PC-9 (cell line): ENCODE data around the gene DAGLB. TPM values are rescaled to one million over a fixed set of nuclear protein-coding genes. Genes with fewer than 3 reads are reported as not detected.

ENCODE experiments used
- BruUV-seq: library from RNA; stranded (reverse); fragments of 400-500 nt; replicated peaks from 2 replicates; lab custom pipeline; 2021; lab: Mats Ljungman, UMichigan
- CTCF ChIA-PET: fragments of 300-600 bp; sonication (Branson Sonifier 250); formaldehyde crosslinking; loops from one replicate; lab custom pipeline; 2022; ENCODE audit warnings: antibody characterized with exemption; lab: Charles Lee
- POLR2A ChIA-PET: fragments of 300-600 bp; sonication (Branson Sonifier 250); formaldehyde crosslinking; loops from one replicate; lab custom pipeline; 2022; ENCODE audit warnings: antibody characterized with exemption; ENCODE audit not compliant: unreplicated experiment; lab: Charles Lee
- DNase-seq, 2 experiments: peaks; one replicate each; pipeline versions ENCODE4 v3.0.0 to v3.0.0-alpha.2; 2015 to 2022; ENCODE audit warnings: mixed read lengths in 1 of 2
- H2AFZ ChIP-seq: fragments of 200-600 bp; sonication (generic); 2 replicates; pipeline ENCODE4 v1.8.1; 2017; ENCODE audit warnings: antibody characterized with exemption
- H3F3A ChIP-seq: fragments of 200-600 bp; sonication (generic); 2 replicates; pipeline ENCODE4 v1.8.1; 2017; ENCODE audit warnings: antibody characterized with exemption, mild to moderate bottlenecking, low read depth; ENCODE audit not compliant: insufficient read depth
- H3K27ac ChIP-seq: fragments of 200-600 bp; sonication (generic); 2 replicates; pipeline ENCODE4 v1.6.1; 2016; ENCODE audit warnings: mixed run types
- H3K27me3 ChIP-seq: fragments of 200-600 bp; sonication (generic); 2 replicates; pipeline ENCODE4 v1.6.1; 2016; ENCODE audit warnings: low read depth, mixed run types; ENCODE audit not compliant: insufficient read depth
- H3K36me3 ChIP-seq: fragments of 200-600 bp; sonication (generic); 2 replicates; pipeline ENCODE4 v1.6.1; 2016; ENCODE audit warnings: low read depth, mixed run types
- H3K4me1 ChIP-seq: fragments of 200-600 bp; sonication (generic); replicated peaks from 2 replicates; pipeline ENCODE4 v1.6.1; 2016; ENCODE audit warnings: mixed run types; ENCODE audit not compliant: insufficient read depth
- H3K4me2 ChIP-seq: fragments of 200-600 bp; sonication (generic); 2 replicates; pipeline ENCODE4 v1.6.1; 2017; ENCODE audit warnings: mixed run types
- H3K4me3 ChIP-seq: fragments of 200-600 bp; sonication (generic); 2 replicates; pipeline ENCODE4 v1.6.1; 2016; ENCODE audit warnings: mixed run types
- H3K79me2 ChIP-seq: fragments of 200-600 bp; sonication (generic); 2 replicates; pipeline ENCODE4 v1.6.1; 2017; ENCODE audit warnings: low read depth, mixed run types
- H3K9me2 ChIP-seq: fragments of 200-600 bp; sonication (generic); 2 replicates; pipeline ENCODE4 v1.8.1; 2017; ENCODE audit warnings: mild to moderate bottlenecking; ENCODE audit not compliant: insufficient read depth
- H3K9me3 ChIP-seq: fragments of 200-600 bp; sonication (generic); 2 replicates; pipeline ENCODE4 v1.8.1; 2016; ENCODE audit warnings: low read depth; ENCODE audit not compliant: insufficient read depth
- H4K20me1 ChIP-seq: fragments of 200-600 bp; sonication (generic); 2 replicates; pipeline ENCODE4 v1.8.1; 2017; ENCODE audit not compliant: insufficient read depth
- EZH2 ChIP-seq: fragments of 200-600 bp; sonication (generic); IDR thresholded peaks from 2 replicates; pipeline ENCODE4 v1.8.0; 2017; ENCODE audit warnings: antibody characterized with exemption, low read depth
- intact Hi-C: fragments of 100-400 bp; cut with micrococcal nuclease; formaldehyde crosslinking; loops from one replicate; pipeline ENCODE4 v1.10.0; 2022; ENCODE audit not compliant: unreplicated experiment
- total RNA-seq: library from RNA; stranded (reverse); gene quantifications from 2 replicates; pipeline ENCODE4 v1.2.3, GENCODE V29; 2021
- TF ChIP-seq, protein P1 (sequence below): fragments of 200-600 bp; sonication (generic); conservative IDR thresholded peaks from 2 replicates; pipeline ENCODE4 v1.6.1; 2017; ENCODE audit warnings: mixed run types, antibody characterized with exemption, mild to moderate bottlenecking, moderate library complexity

Gene DAGLB
- total RNA-seq, 1 experiment from 2014 or later: 46.7 TPM

DNA sequence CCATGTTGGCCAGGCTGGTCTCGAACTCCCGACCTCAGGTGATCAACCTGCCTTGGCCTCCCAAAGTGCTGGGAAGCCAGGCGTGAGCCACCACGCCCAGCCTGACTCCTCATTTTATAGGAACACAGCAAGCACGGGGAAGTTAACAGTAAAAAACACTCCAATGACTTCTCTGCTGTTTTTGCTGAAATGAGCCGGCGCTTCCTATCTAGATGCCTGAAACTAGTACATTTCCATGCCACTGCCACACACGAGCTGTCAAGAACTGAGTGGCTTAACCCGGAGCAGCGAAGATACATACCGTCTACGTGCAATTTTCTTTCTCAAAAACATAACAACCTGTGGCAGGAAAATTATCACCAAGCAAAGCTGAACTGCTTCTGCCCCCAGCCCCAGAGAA, 16.8 kb downstream of the DAGLB start:
- DNase-seq: no peak
- intact Hi-C loops: no loop called here
- Histone ChIP-seq H4K20me1 (peaks cover 6% of the 10 kb centered on the region), H3K4me1 (peaks cover 16% of the 10 kb centered on the region), H3K27me3 (no peaks in the 10 kb centered on the region), H3K4me3 (no peak overlapping the region), H3K9me3 (no peaks in the 10 kb centered on the region), H3K79me2 (peaks cover 23% of the 10 kb centered on the region), H3K36me3 (peaks cover 25% of the 10 kb centered on the region), H3K4me2 (no peak overlapping the region), H3K9me2 (no peaks in the 10 kb centered on the region), H3F3A (peaks cover 16% of the 10 kb centered on the region; the same call in 1 of the 2 replicates), H2AFZ (no peak overlapping the region), H3K27ac (no peak overlapping the region)
- CTCF ChIA-PET: no interaction called here
- TF ChIP-seq, protein P1, sequence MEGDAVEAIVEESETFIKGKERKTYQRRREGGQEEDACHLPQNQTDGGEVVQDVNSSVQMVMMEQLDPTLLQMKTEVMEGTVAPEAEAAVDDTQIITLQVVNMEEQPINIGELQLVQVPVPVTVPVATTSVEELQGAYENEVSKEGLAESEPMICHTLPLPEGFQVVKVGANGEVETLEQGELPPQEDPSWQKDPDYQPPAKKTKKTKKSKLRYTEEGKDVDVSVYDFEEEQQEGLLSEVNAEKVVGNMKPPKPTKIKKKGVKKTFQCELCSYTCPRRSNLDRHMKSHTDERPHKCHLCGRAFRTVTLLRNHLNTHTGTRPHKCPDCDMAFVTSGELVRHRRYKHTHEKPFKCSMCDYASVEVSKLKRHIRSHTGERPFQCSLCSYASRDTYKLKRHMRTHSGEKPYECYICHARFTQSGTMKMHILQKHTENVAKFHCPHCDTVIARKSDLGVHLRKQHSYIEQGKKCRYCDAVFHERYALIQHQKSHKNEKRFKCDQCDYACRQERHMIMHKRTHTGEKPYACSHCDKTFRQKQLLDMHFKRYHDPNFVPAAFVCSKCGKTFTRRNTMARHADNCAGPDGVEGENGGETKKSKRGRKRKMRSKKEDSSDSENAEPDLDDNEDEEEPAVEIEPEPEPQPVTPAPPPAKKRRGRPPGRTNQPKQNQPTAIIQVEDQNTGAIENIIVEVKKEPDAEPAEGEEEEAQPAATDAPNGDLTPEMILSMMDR: no peak
- TF ChIP-seq EZH2: no peak
- POLR2A ChIA-PET: no interaction called here
- no TSS peak for BruUV-seq

DNA sequence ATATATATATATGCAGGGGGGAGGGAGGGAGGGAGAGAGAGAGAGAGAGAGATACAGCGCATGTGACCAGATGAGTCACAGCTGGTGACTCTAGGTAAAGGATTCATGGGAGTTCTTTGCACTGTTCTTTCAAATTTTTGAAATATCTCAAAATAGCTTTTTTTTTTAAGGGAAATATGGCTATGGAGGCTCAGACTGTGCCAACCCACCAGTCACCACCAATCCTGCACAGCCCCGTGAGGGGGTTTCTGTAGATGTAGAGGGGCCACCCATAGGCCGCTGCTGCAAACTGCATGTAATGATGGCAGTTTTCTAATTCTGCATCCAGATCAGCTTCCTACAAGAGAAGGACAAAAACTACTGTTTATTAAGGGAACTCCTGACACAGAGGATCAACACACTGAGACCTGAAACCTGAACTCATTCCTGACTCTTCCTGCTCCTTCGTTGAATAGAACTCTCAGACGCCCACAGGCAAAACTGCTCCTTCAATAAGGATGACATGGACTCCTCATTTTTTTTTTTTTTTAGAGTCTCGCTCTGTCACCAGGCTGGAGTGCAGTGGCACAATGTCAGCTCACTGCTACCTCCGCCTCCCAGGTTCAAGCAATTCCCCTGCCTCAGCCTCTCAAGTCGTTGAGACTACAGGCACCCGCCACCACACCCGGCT, 17.3 kb downstream of the DAGLB start:
- Histone ChIP-seq H3K27me3 (no peaks in the 10 kb centered on the region), H2AFZ (no peak overlapping the region), H3K4me3 (no peak overlapping the region), H3K9me2 (no peaks in the 10 kb centered on the region), H3K4me1 (peaks cover 16% of the 10 kb centered on the region), H3K36me3 (peaks cover 23% of the 10 kb centered on the region), H3F3A (peaks cover 14% of the 10 kb centered on the region; the same call in 1 of the 2 replicates), H3K9me3 (no peaks in the 10 kb centered on the region), H4K20me1 (peaks cover 4% of the 10 kb centered on the region), H3K27ac (peak overlapping the region; percentile 36; the same call in 1 of the 2 replicates), H3K4me2 (no peak overlapping the region), H3K79me2 (peaks cover 21% of the 10 kb centered on the region)
- ChIA-PET POLR2A (interaction anchor here (0.7 kb wide), 1 partner anchor 393 kb away, joined by 3 read pairs; no protein-coding TSS in a partner anchor), CTCF (interaction anchor here (0.6 kb wide), 2 partner anchors 39 to 362 kb away, joined by 3 to 4 read pairs; no protein-coding TSS in a partner anchor)
- no peak for DNase-seq
- no TSS peak for BruUV-seq
- intact Hi-C loops: no loop called here
- TF ChIP-seq EZH2: no peak
- TF ChIP-seq, protein P1: peak; percentile 28; the same call in 1 of the 2 replicates

DNA sequence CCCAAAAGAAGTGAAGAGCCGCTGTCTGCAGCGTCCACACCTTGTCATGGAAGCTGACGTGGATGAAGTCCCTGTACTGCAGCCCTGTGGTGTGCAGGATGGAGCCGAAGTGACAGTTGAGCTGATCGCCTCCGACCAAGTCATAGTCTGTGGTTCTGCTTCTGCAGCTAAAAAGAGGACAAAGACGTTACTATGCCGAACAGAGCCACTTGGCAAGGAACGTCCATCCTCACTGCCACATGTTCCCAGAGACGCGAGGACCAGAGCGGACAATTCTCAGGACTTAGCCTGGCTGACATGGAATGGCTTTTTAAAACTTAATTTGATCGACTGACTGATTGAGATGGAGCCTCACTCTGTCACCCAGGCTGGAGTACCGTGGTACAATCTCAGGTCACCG, 21.8 kb downstream of the DAGLB start:
- Histone ChIP-seq H3K27ac (no peak overlapping the region), H3K27me3 (no peaks in the 10 kb centered on the region), H2AFZ (no peak overlapping the region), H3K4me3 (no peak overlapping the region), H3K4me2 (no peak overlapping the region), H4K20me1 (no peaks in the 10 kb centered on the region), H3K9me3 (no peaks in the 10 kb centered on the region), H3F3A (peaks cover 18% of the 10 kb centered on the region; the same call in 1 of the 2 replicates), H3K79me2 (no peaks in the 10 kb centered on the region), H3K9me2 (no peaks in the 10 kb centered on the region), H3K36me3 (peaks cover 15% of the 10 kb centered on the region), H3K4me1 (0 out of 2 replicates have a peak, but pooled peaks cover 3% of the 10 kb centered on the region)
- TF ChIP-seq EZH2: no peak
- TF ChIP-seq, protein P1: no peak
- intact Hi-C loops: no loop called here
- no peak for DNase-seq
- CTCF ChIA-PET: no interaction called here
- no TSS peak for BruUV-seq
- POLR2A ChIA-PET: no interaction called here
